Measurements from ENCODE around the gene BTNL2.

DNA sequence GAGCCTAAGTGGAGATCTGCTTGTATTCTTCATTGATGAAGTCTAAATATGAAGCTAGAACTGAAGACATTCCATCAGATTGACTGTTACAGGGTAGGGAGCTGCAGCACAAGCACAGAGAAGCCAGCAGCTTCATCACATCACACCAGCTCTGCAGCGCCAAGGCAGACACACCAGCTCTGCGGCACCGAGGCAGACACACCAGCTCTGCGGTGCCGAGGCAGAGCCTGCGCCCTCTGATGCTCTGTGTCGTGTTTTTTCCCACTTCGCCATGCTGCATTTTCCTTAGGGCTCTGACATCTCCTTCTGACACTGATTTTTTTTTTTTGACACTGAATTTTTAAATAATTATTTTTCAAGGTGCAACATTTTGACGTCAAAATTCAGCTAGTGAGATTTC lies 784 bp downstream of the BTNL2 start:
- TF ChIP-seq, protein P1, sequence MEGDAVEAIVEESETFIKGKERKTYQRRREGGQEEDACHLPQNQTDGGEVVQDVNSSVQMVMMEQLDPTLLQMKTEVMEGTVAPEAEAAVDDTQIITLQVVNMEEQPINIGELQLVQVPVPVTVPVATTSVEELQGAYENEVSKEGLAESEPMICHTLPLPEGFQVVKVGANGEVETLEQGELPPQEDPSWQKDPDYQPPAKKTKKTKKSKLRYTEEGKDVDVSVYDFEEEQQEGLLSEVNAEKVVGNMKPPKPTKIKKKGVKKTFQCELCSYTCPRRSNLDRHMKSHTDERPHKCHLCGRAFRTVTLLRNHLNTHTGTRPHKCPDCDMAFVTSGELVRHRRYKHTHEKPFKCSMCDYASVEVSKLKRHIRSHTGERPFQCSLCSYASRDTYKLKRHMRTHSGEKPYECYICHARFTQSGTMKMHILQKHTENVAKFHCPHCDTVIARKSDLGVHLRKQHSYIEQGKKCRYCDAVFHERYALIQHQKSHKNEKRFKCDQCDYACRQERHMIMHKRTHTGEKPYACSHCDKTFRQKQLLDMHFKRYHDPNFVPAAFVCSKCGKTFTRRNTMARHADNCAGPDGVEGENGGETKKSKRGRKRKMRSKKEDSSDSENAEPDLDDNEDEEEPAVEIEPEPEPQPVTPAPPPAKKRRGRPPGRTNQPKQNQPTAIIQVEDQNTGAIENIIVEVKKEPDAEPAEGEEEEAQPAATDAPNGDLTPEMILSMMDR (IDR thresholded peaks at IDR 0.05; ENCODE audit: low read depth, low read length), result no peak
- no peak for TF ChIP-seq POLR2A (IDR thresholded peaks at IDR 0.05; ENCODE audit: extremely low read depth, insufficient read length)
- TF ChIP-seq MYC (IDR thresholded peaks at IDR 0.05; ENCODE audit: low read depth, low read length), result no peak
